HCT116 (cell line): ENCODE measurements around the gene IPCEF1. TPM values are rescaled to one million over a fixed set of nuclear protein-coding genes. Genes with fewer than 3 reads are reported as not detected.

Experiments
- ATAC-seq: fragments of 200-7000 bp; cut with Tn5 transposase; 2 replicates; pipeline ENCODE4 v1.9.1; 2020; ENCODE audit warnings: mild to moderate bottlenecking, moderate library complexity
- BruUV-seq: library from RNA; stranded (reverse); fragments of 400-500 nt; replicated peaks from 2 replicates; lab custom pipeline; 2021; lab: Mats Ljungman, UMichigan
- CTCF ChIA-PET: fragments of 300-600 bp; sonication (Branson Sonifier 250); formaldehyde crosslinking; loops from one replicate; lab custom pipeline; 2021; ENCODE audit warnings: antibody characterized with exemption; lab: Charles Lee
- POLR2A ChIA-PET: fragments of 300-600, 350-600 bp; sonication (Branson Sonifier 250); formaldehyde crosslinking; loops from one replicate; lab custom pipeline; 2021; ENCODE audit warnings: antibody characterized with exemption; lab: Charles Lee
- RAD21 ChIA-PET, 2 experiments: fragments of 300-600 bp; sonication (Branson Sonifier 250); formaldehyde crosslinking; loops; one replicate each; lab custom pipeline; 2023; ENCODE audit warnings: low total read pairs in 2 of 2; ENCODE audit not compliant: uncharacterized antibody in 2 of 2, unreplicated experiment in 2 of 2, low non-redundant PET in 1 of 2; lab: Charles Lee
- DNase-seq: peaks from one replicate; pipeline ENCODE4 v3.0.0-alpha.2; 2010; ENCODE audit warnings: low read depth, low spot score
- H2AFZ ChIP-seq: fragments of 200-600 bp; shearing (Covaris generic), sonication (generic); 2 replicates; pipeline ENCODE4 v1.6.1; 2017; ENCODE audit warnings: low read depth, mixed run types, mixed read lengths, antibody characterized with exemption, low read length; ENCODE audit not compliant: poor library complexity, severe bottlenecking
- H3K27ac ChIP-seq: 2 replicates; pipeline ENCODE4 v1.5.1; 2012; ENCODE audit warnings: low read depth, low read length
- H3K27me3 ChIP-seq: fragments of 200-600 bp; sonication (generic); 2 replicates; pipeline ENCODE4 v1.6.1; 2016; ENCODE audit warnings: mixed run types, low read length, mixed read lengths; ENCODE audit not compliant: insufficient read depth
- H3K36me3 ChIP-seq, 2 experiments: fragments of 200-500 bp in 1 of 2; fragments of 200-600 bp in 1 of 2; sonication (Bioruptor generic) in 1 of 2; sonication (generic) in 1 of 2; 2 replicates each; pipeline versions ENCODE4 v1.5.1 to v1.6.1; 2014 to 2016; ENCODE audit warnings: low read length in 2 of 2, inconsistent platforms in 1 of 2, mixed read lengths in 1 of 2, mixed run types in 1 of 2; ENCODE audit not compliant: insufficient read depth in 2 of 2, control insufficient read depth in 1 of 2
- H3K4me1 ChIP-seq, 2 experiments: fragments of 200-600 bp in 1 of 2; sonication (generic) in 1 of 2; 2 replicates each; pipeline versions ENCODE4 v1.5.1 to v1.6.1; 2012 to 2017; ENCODE audit warnings: low read length in 2 of 2, inconsistent platforms in 1 of 2, mild to moderate bottlenecking in 1 of 2, mixed read lengths in 1 of 2, mixed run types in 1 of 2, moderate library complexity in 1 of 2; ENCODE audit not compliant: insufficient read depth in 2 of 2, control insufficient read depth in 1 of 2
- H3K4me2 ChIP-seq: fragments of 200-600 bp; sonication (generic); 2 replicates; pipeline ENCODE4 v1.6.1; 2017; ENCODE audit warnings: mixed run types, low read length, mixed read lengths
- H3K4me3 ChIP-seq, 2 experiments: fragments of 200-600 bp in 1 of 2; sonication (generic) in 1 of 2; replicated peaks in 1 of 2; 2 replicates each; pipeline ENCODE4 v1.5.1; 2011 to 2016; ENCODE audit warnings: low read length in 2 of 2, control low read depth in 1 of 2, low read depth in 1 of 2, mild to moderate bottlenecking in 1 of 2, mixed read lengths in 1 of 2, mixed run types in 1 of 2
- H3K79me2 ChIP-seq: fragments of 200-600 bp; sonication (generic); 2 replicates; pipeline ENCODE4 v1.6.1; 2017; ENCODE audit warnings: mild to moderate bottlenecking, mixed run types, low read length, moderate library complexity, mixed read lengths; ENCODE audit not compliant: insufficient read depth
- H3K9ac ChIP-seq: fragments of 200-600 bp; sonication (generic); 2 replicates; pipeline ENCODE4 v1.6.1; 2016; ENCODE audit warnings: low read length, mixed read lengths
- H3K9me2 ChIP-seq: fragments of 200-600 bp; sonication (generic), shearing (Covaris generic); 2 replicates; pipeline ENCODE4 v1.6.1; 2017; ENCODE audit warnings: mixed run types, mild to moderate bottlenecking, moderate library complexity; ENCODE audit not compliant: insufficient read depth
- H3K9me3 ChIP-seq, 2 experiments: fragments of 200-500 bp in 1 of 2; fragments of 200-600 bp in 1 of 2; sonication (Bioruptor generic) in 1 of 2; sonication (generic) in 1 of 2; 2 replicates each; pipeline ENCODE4 v1.6.1; 2014 to 2017; ENCODE audit warnings: low read length in 2 of 2, mixed read lengths in 2 of 2, inconsistent platforms in 1 of 2, low read depth in 1 of 2, mild to moderate bottlenecking in 1 of 2, mixed run types in 1 of 2, moderate library complexity in 1 of 2; ENCODE audit not compliant: control insufficient read depth in 1 of 2, insufficient read depth in 1 of 2
- H4K20me1 ChIP-seq: fragments of 200-600 bp; sonication (generic), shearing (Covaris generic); 2 replicates; pipeline ENCODE4 v1.6.1; 2017; ENCODE audit warnings: mixed run types, mild to moderate bottlenecking, moderate library complexity; ENCODE audit not compliant: insufficient read depth
- ATF3 ChIP-seq: IDR thresholded peaks from 2 replicates; pipeline ENCODE4 v1.6.1; 2012
- CBX3 ChIP-seq: IDR thresholded peaks from 2 replicates; pipeline ENCODE4 v1.6.1; 2012; ENCODE audit warnings: low read depth
- CEBPB ChIP-seq: IDR thresholded peaks from 2 replicates; pipeline ENCODE4 v1.6.1; 2012; ENCODE audit warnings: low read depth
- CTCF ChIP-seq, 3 experiments: fragments of 200-600 bp in 1 of 3; sonication (generic) in 1 of 3; IDR thresholded peaks in 2 of 3; conservative IDR thresholded peaks in 1 of 3; 2 replicates each; pipeline ENCODE4 v1.5.1; 2012 to 2017; ENCODE audit warnings: low read depth in 2 of 3, low read length in 2 of 3, antibody characterized with exemption in 1 of 3, borderline replicate concordance in 1 of 3, control low read depth in 1 of 3, mild to moderate bottlenecking in 1 of 3, mixed read lengths in 1 of 3, mixed run types in 1 of 3, moderate library complexity in 1 of 3; ENCODE audit not compliant: insufficient read depth in 1 of 3
- EGR1 ChIP-seq: IDR thresholded peaks from 2 replicates; pipeline ENCODE4 v1.6.1; 2012; ENCODE audit warnings: low read depth
- EZH2phosphoT487 ChIP-seq: fragments of 200-600 bp; IDR thresholded peaks from 2 replicates; pipeline ENCODE4 v1.6.1; 2018; ENCODE audit warnings: antibody characterized with exemption, borderline replicate concordance
- JUND ChIP-seq: IDR thresholded peaks from 2 replicates; pipeline ENCODE4 v1.6.1; 2012
- RAD21 ChIP-seq: IDR thresholded peaks from 2 replicates; pipeline ENCODE4 v1.6.1; 2012; ENCODE audit warnings: low read depth, mild to moderate bottlenecking
- SP1 ChIP-seq: IDR thresholded peaks from 2 replicates; pipeline ENCODE4 v1.6.1; 2012; ENCODE audit warnings: low read depth
- YY1 ChIP-seq: IDR thresholded peaks from 2 replicates; pipeline ENCODE4 v1.6.1; 2011; ENCODE audit warnings: low read length, low read depth, moderate library complexity, mild to moderate bottlenecking; ENCODE audit not compliant: insufficient replicate concordance; ENCODE audit errors: extremely low read depth
- ZBTB33 ChIP-seq: IDR thresholded peaks from 2 replicates; pipeline ENCODE4 v1.6.1; 2011; ENCODE audit warnings: mild to moderate bottlenecking, low read length, moderate library complexity; ENCODE audit not compliant: insufficient replicate concordance; ENCODE audit errors: extremely low read depth
- ZNF274 ChIP-seq: fragments of 200-500 bp; sonication (Bioruptor generic); IDR thresholded peaks from 2 replicates; pipeline ENCODE4 v1.6.1; 2014; ENCODE audit warnings: mild to moderate bottlenecking, low read depth, low read length, inconsistent platforms
- intact Hi-C: fragments of 100-400 bp; cut with micrococcal nuclease; formaldehyde crosslinking; loops from 2 replicates; pipeline ENCODE4 v1.10.0; 2022
- total RNA-seq: library from RNA; stranded (reverse); gene quantifications from one replicate; pipeline ENCODE4 v1.2.1, GENCODE V29; 2021; ENCODE audit not compliant: unreplicated experiment

IPCEF1 gene
- total RNA-seq, 1 experiment from 2014 or later: 0.32 TPM

- Histone ChIP-seq H3K9me2 (no peaks in the 10 kb centered on the region), H3K9me3 (no peaks in the 10 kb centered on the region), H3K4me1 (peaks cover 0 to 7% of the 10 kb centered on the region in 2 experiments; a peak in 1 of 4 replicates), H3K79me2 (no peaks in the 10 kb centered on the region), H3K9ac (no peak overlapping the region), H4K20me1 (no peaks in the 10 kb centered on the region)
- RAD21 ChIA-PET: no interaction called here
- CTCF ChIA-PET: no interaction called here
- POLR2A ChIA-PET: no interaction called here
- TF ChIP-seq CEBPB (no peak), ZBTB33 (no peak), CTCF (IDR thresholded peaks at IDR 0.05 in 2 of 3, conservative IDR thresholded peaks at IDR 0.05 in 1 of 3; ENCODE audit: borderline replicate concordance in 1 of 3, insufficient read depth in 1 of 3, low read depth in 2 of 3, low read length in 2 of 3) (no peak), RAD21 (no peak), JUND (no peak), ZNF274 (no peak), ATF3 (no peak), EGR1 (no peak), CBX3 (no peak), EZH2phosphoT487 (no peak), YY1 (no peak), SP1 (no peak)
- TF ChIP-seq, all 23 proteins: peak for 0
- DNase-seq (no peak), ATAC-seq (no peak)
- Histone ChIP-seq H3K4me2 (no peak overlapping the region), H3K36me3 (no peaks in the 10 kb centered on the region), H3K4me3 (no peak overlapping the region), H2AFZ (no peak overlapping the region), H3K27ac (no peak overlapping the region), H3K27me3 (no peaks in the 10 kb centered on the region)
- intact Hi-C loops: no loop called here
- no TSS peak for BruUV-seq
These were observed 3.9 kb upstream of the IPCEF1 start for GRCh38 chr6:154360476-154360875.
